ENCODE data around the gene GLP2R. TPM values are rescaled to one million over a fixed set of nuclear protein-coding genes. Genes with fewer than 3 reads are reported as not detected.

The GLP2R gene
- polyA plus RNA-seq, 1 donor from 2014 or later = not detected

GRCh38 chr17:9935408-9935807 is 109.7 kb downstream of the GLP2R start:
- no peaks in the 10 kb centered on the region for H4K20me1 ChIP-seq (ENCODE audit: insufficient read depth)
- no peaks in the 10 kb centered on the region for H3F3A ChIP-seq (ENCODE audit: insufficient read depth, low read length, poor library complexity, severe bottlenecking)
- H3K9me2 ChIP-seq (ENCODE audit: insufficient read depth, low read length) = no peaks in the 10 kb centered on the region
- H3K4me2 ChIP-seq (ENCODE audit: low read length) = no peak overlapping the region
- peaks cover 7% of the 10 kb centered on the region for H3K36me3 ChIP-seq (ENCODE audit: insufficient read depth, low read length)
- H3K27me3 ChIP-seq (ENCODE audit: insufficient read depth, low read depth, low read length) = no peaks in the 10 kb centered on the region
- H3K4me3 ChIP-seq (ENCODE audit: low read length) = no peak overlapping the region
- TF ChIP-seq, protein P1, sequence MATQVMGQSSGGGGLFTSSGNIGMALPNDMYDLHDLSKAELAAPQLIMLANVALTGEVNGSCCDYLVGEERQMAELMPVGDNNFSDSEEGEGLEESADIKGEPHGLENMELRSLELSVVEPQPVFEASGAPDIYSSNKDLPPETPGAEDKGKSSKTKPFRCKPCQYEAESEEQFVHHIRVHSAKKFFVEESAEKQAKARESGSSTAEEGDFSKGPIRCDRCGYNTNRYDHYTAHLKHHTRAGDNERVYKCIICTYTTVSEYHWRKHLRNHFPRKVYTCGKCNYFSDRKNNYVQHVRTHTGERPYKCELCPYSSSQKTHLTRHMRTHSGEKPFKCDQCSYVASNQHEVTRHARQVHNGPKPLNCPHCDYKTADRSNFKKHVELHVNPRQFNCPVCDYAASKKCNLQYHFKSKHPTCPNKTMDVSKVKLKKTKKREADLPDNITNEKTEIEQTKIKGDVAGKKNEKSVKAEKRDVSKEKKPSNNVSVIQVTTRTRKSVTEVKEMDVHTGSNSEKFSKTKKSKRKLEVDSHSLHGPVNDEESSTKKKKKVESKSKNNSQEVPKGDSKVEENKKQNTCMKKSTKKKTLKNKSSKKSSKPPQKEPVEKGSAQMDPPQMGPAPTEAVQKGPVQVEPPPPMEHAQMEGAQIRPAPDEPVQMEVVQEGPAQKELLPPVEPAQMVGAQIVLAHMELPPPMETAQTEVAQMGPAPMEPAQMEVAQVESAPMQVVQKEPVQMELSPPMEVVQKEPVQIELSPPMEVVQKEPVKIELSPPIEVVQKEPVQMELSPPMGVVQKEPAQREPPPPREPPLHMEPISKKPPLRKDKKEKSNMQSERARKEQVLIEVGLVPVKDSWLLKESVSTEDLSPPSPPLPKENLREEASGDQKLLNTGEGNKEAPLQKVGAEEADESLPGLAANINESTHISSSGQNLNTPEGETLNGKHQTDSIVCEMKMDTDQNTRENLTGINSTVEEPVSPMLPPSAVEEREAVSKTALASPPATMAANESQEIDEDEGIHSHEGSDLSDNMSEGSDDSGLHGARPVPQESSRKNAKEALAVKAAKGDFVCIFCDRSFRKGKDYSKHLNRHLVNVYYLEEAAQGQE (IDR thresholded peaks at IDR 0.05; ENCODE audit: borderline replicate concordance) = no peak
- TF ChIP-seq RAD21 (conservative IDR thresholded peaks at IDR 0.05) = no peak
- TF ChIP-seq MXI1 (conservative IDR thresholded peaks at IDR 0.05; ENCODE audit: poor library complexity, severe bottlenecking) = no peak
- no peak for TF ChIP-seq POLR2AphosphoS5 (IDR thresholded peaks at IDR 0.05)
- TF ChIP-seq EZH2 (IDR thresholded peaks at IDR 0.05; ENCODE audit: borderline replicate concordance, insufficient read depth, low read length, poor library complexity, severe bottlenecking) = no peak
- TF ChIP-seq EP300 (conservative IDR thresholded peaks at IDR 0.05; ENCODE audit: poor library complexity, severe bottlenecking) = no peak
- TF ChIP-seq, protein P2, sequence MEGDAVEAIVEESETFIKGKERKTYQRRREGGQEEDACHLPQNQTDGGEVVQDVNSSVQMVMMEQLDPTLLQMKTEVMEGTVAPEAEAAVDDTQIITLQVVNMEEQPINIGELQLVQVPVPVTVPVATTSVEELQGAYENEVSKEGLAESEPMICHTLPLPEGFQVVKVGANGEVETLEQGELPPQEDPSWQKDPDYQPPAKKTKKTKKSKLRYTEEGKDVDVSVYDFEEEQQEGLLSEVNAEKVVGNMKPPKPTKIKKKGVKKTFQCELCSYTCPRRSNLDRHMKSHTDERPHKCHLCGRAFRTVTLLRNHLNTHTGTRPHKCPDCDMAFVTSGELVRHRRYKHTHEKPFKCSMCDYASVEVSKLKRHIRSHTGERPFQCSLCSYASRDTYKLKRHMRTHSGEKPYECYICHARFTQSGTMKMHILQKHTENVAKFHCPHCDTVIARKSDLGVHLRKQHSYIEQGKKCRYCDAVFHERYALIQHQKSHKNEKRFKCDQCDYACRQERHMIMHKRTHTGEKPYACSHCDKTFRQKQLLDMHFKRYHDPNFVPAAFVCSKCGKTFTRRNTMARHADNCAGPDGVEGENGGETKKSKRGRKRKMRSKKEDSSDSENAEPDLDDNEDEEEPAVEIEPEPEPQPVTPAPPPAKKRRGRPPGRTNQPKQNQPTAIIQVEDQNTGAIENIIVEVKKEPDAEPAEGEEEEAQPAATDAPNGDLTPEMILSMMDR (IDR thresholded peaks at IDR 0.05; ENCODE audit: poor library complexity, severe bottlenecking) = no peak
- TF ChIP-seq SMC3 (conservative IDR thresholded peaks at IDR 0.05; ENCODE audit: poor library complexity) = no peak
- TF ChIP-seq TAF1 (IDR thresholded peaks at IDR 0.05; ENCODE audit: low read depth) = no peak
- no peak overlapping the region for H3K9ac ChIP-seq (ENCODE audit: low read length)
- H3K79me2 ChIP-seq (replicated peaks; ENCODE audit: insufficient read depth, low read length) = no peaks in the 10 kb centered on the region
- H2AFZ ChIP-seq (ENCODE audit: low read depth, low read length) = no peak overlapping the region
- H3K9me3 ChIP-seq (ENCODE audit: low read length) = peaks cover 5% of the 10 kb centered on the region
- H3K27ac ChIP-seq (ENCODE audit: low read length) = no peak overlapping the region

DNA sequence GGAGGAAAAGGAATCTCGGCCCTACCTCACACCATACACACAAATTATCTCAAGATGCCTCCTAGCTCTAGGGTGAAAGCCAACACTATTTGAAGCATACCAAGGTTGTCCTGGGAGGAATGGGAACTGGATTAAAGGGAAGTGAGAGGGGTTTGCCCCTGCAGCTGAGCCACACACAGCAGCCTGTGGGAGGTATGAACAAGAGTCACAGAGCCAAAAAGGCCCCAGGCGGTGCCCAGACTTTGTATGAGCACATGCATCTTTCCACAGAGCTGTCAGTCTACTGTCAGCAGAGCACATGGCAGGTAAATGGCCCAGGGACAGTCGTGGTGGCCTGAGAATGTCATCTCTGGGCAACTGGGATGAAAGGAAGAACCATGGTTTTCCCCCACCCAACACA is 110.4 kb downstream of the GLP2R start:
- no peak overlapping the region for H3K4me2 ChIP-seq (ENCODE audit: low read length)
- H3K9me2 ChIP-seq (ENCODE audit: insufficient read depth, low read length) = no peaks in the 10 kb centered on the region
- H2AFZ ChIP-seq (ENCODE audit: low read depth, low read length) = no peak overlapping the region
- H3K4me3 ChIP-seq (ENCODE audit: low read length) = no peak overlapping the region
- H3K27ac ChIP-seq (ENCODE audit: low read length) = no peak overlapping the region
- H3K27me3 ChIP-seq (ENCODE audit: insufficient read depth, low read depth, low read length) = no peaks in the 10 kb centered on the region
- H3K9me3 ChIP-seq (ENCODE audit: low read length) = peaks cover 5% of the 10 kb centered on the region
- peaks cover 7% of the 10 kb centered on the region for H3K36me3 ChIP-seq (ENCODE audit: insufficient read depth, low read length)
- no peaks in the 10 kb centered on the region for H3F3A ChIP-seq (ENCODE audit: insufficient read depth, low read length, poor library complexity, severe bottlenecking)
- no peaks in the 10 kb centered on the region for H4K20me1 ChIP-seq (ENCODE audit: insufficient read depth)
- H3K79me2 ChIP-seq (replicated peaks; ENCODE audit: insufficient read depth, low read length) = no peaks in the 10 kb centered on the region
- H3K9ac ChIP-seq (ENCODE audit: low read length) = no peak overlapping the region
- TF ChIP-seq POLR2AphosphoS5 (IDR thresholded peaks at IDR 0.05) = no peak
- TF ChIP-seq, protein P2 (IDR thresholded peaks at IDR 0.05; ENCODE audit: poor library complexity, severe bottlenecking) = no peak
